HCT116 (cell line): ENCODE measurements around the gene CTIF. TPM values are rescaled to one million over a fixed set of nuclear protein-coding genes. Genes with fewer than 3 reads are reported as not detected.

ENCODE experiments used
- ATAC-seq: fragments of 200-7000 bp; cut with Tn5 transposase; 2 replicates; pipeline ENCODE4 v1.9.1; 2020; ENCODE audit warnings: mild to moderate bottlenecking, moderate library complexity
- BruUV-seq: library from RNA; stranded (reverse); fragments of 400-500 nt; replicated peaks from 2 replicates; lab custom pipeline; 2021; lab: Mats Ljungman, UMichigan
- CTCF ChIA-PET: fragments of 300-600 bp; sonication (Branson Sonifier 250); formaldehyde crosslinking; loops from one replicate; lab custom pipeline; 2021; ENCODE audit warnings: antibody characterized with exemption; lab: Charles Lee
- POLR2A ChIA-PET: fragments of 300-600, 350-600 bp; sonication (Branson Sonifier 250); formaldehyde crosslinking; loops from one replicate; lab custom pipeline; 2021; ENCODE audit warnings: antibody characterized with exemption; lab: Charles Lee
- RAD21 ChIA-PET, 2 experiments: fragments of 300-600 bp; sonication (Branson Sonifier 250); formaldehyde crosslinking; loops; one replicate each; lab custom pipeline; 2023; ENCODE audit warnings: low total read pairs in 2 of 2; ENCODE audit not compliant: uncharacterized antibody in 2 of 2, unreplicated experiment in 2 of 2, low non-redundant PET in 1 of 2; lab: Charles Lee
- DNase-seq: peaks from one replicate; pipeline ENCODE4 v3.0.0-alpha.2; 2010; ENCODE audit warnings: low read depth, low spot score
- H2AFZ ChIP-seq: fragments of 200-600 bp; shearing (Covaris generic), sonication (generic); 2 replicates; pipeline ENCODE4 v1.6.1; 2017; ENCODE audit warnings: low read depth, mixed run types, mixed read lengths, antibody characterized with exemption, low read length; ENCODE audit not compliant: poor library complexity, severe bottlenecking
- H3K27ac ChIP-seq: 2 replicates; pipeline ENCODE4 v1.5.1; 2012; ENCODE audit warnings: low read depth, low read length
- H3K27me3 ChIP-seq: fragments of 200-600 bp; sonication (generic); 2 replicates; pipeline ENCODE4 v1.6.1; 2016; ENCODE audit warnings: mixed run types, low read length, mixed read lengths; ENCODE audit not compliant: insufficient read depth
- H3K36me3 ChIP-seq, 2 experiments: fragments of 200-500 bp in 1 of 2; fragments of 200-600 bp in 1 of 2; sonication (Bioruptor generic) in 1 of 2; sonication (generic) in 1 of 2; 2 replicates each; pipeline versions ENCODE4 v1.5.1 to v1.6.1; 2014 to 2016; ENCODE audit warnings: low read length in 2 of 2, inconsistent platforms in 1 of 2, mixed read lengths in 1 of 2, mixed run types in 1 of 2; ENCODE audit not compliant: insufficient read depth in 2 of 2, control insufficient read depth in 1 of 2
- H3K4me1 ChIP-seq, 2 experiments: fragments of 200-600 bp in 1 of 2; sonication (generic) in 1 of 2; 2 replicates each; pipeline versions ENCODE4 v1.5.1 to v1.6.1; 2012 to 2017; ENCODE audit warnings: low read length in 2 of 2, inconsistent platforms in 1 of 2, mild to moderate bottlenecking in 1 of 2, mixed read lengths in 1 of 2, mixed run types in 1 of 2, moderate library complexity in 1 of 2; ENCODE audit not compliant: insufficient read depth in 2 of 2, control insufficient read depth in 1 of 2
- H3K4me2 ChIP-seq: fragments of 200-600 bp; sonication (generic); 2 replicates; pipeline ENCODE4 v1.6.1; 2017; ENCODE audit warnings: mixed run types, low read length, mixed read lengths
- H3K4me3 ChIP-seq, 2 experiments: fragments of 200-600 bp in 1 of 2; sonication (generic) in 1 of 2; replicated peaks in 1 of 2; 2 replicates each; pipeline ENCODE4 v1.5.1; 2011 to 2016; ENCODE audit warnings: low read length in 2 of 2, control low read depth in 1 of 2, low read depth in 1 of 2, mild to moderate bottlenecking in 1 of 2, mixed read lengths in 1 of 2, mixed run types in 1 of 2
- H3K79me2 ChIP-seq: fragments of 200-600 bp; sonication (generic); 2 replicates; pipeline ENCODE4 v1.6.1; 2017; ENCODE audit warnings: mild to moderate bottlenecking, mixed run types, low read length, moderate library complexity, mixed read lengths; ENCODE audit not compliant: insufficient read depth
- H3K9ac ChIP-seq: fragments of 200-600 bp; sonication (generic); 2 replicates; pipeline ENCODE4 v1.6.1; 2016; ENCODE audit warnings: low read length, mixed read lengths
- H3K9me2 ChIP-seq: fragments of 200-600 bp; sonication (generic), shearing (Covaris generic); 2 replicates; pipeline ENCODE4 v1.6.1; 2017; ENCODE audit warnings: mixed run types, mild to moderate bottlenecking, moderate library complexity; ENCODE audit not compliant: insufficient read depth
- H3K9me3 ChIP-seq, 2 experiments: fragments of 200-500 bp in 1 of 2; fragments of 200-600 bp in 1 of 2; sonication (Bioruptor generic) in 1 of 2; sonication (generic) in 1 of 2; 2 replicates each; pipeline ENCODE4 v1.6.1; 2014 to 2017; ENCODE audit warnings: low read length in 2 of 2, mixed read lengths in 2 of 2, inconsistent platforms in 1 of 2, low read depth in 1 of 2, mild to moderate bottlenecking in 1 of 2, mixed run types in 1 of 2, moderate library complexity in 1 of 2; ENCODE audit not compliant: control insufficient read depth in 1 of 2, insufficient read depth in 1 of 2
- H4K20me1 ChIP-seq: fragments of 200-600 bp; sonication (generic), shearing (Covaris generic); 2 replicates; pipeline ENCODE4 v1.6.1; 2017; ENCODE audit warnings: mixed run types, mild to moderate bottlenecking, moderate library complexity; ENCODE audit not compliant: insufficient read depth
- CBX3 ChIP-seq: IDR thresholded peaks from 2 replicates; pipeline ENCODE4 v1.6.1; 2012; ENCODE audit warnings: low read depth
- CEBPB ChIP-seq: IDR thresholded peaks from 2 replicates; pipeline ENCODE4 v1.6.1; 2012; ENCODE audit warnings: low read depth
- CTCF ChIP-seq, 3 experiments: fragments of 200-600 bp in 1 of 3; sonication (generic) in 1 of 3; IDR thresholded peaks in 2 of 3; conservative IDR thresholded peaks in 1 of 3; 2 replicates each; pipeline ENCODE4 v1.5.1; 2012 to 2017; ENCODE audit warnings: low read depth in 2 of 3, low read length in 2 of 3, antibody characterized with exemption in 1 of 3, borderline replicate concordance in 1 of 3, control low read depth in 1 of 3, mild to moderate bottlenecking in 1 of 3, mixed read lengths in 1 of 3, mixed run types in 1 of 3, moderate library complexity in 1 of 3; ENCODE audit not compliant: insufficient read depth in 1 of 3
- EGR1 ChIP-seq: IDR thresholded peaks from 2 replicates; pipeline ENCODE4 v1.6.1; 2012; ENCODE audit warnings: low read depth
- ELF1 ChIP-seq: IDR thresholded peaks from 2 replicates; pipeline ENCODE4 v1.6.1; 2012; ENCODE audit warnings: low read depth, borderline replicate concordance
- EZH2 ChIP-seq: fragments of 200-600 bp; sonication (generic); IDR thresholded peaks from 2 replicates; pipeline ENCODE4 v1.6.1; 2017; ENCODE audit warnings: antibody characterized with exemption, mixed run types
- EZH2phosphoT487 ChIP-seq: fragments of 200-600 bp; IDR thresholded peaks from 2 replicates; pipeline ENCODE4 v1.6.1; 2018; ENCODE audit warnings: antibody characterized with exemption, borderline replicate concordance
- JUND ChIP-seq: IDR thresholded peaks from 2 replicates; pipeline ENCODE4 v1.6.1; 2012
- MAX ChIP-seq: IDR thresholded peaks from 2 replicates; pipeline ENCODE4 v1.6.1; 2012
- POLR2A ChIP-seq: IDR thresholded peaks from 2 replicates; pipeline ENCODE4 v1.7.0; 2011; ENCODE audit warnings: borderline replicate concordance; ENCODE audit not compliant: insufficient read depth, insufficient read length; ENCODE audit errors: extremely low read depth
- POLR2AphosphoS5 ChIP-seq: IDR thresholded peaks from 2 replicates; pipeline ENCODE4 v1.6.1; 2011; ENCODE audit warnings: mild to moderate bottlenecking, low read depth, low read length, moderate library complexity
- RAD21 ChIP-seq: IDR thresholded peaks from 2 replicates; pipeline ENCODE4 v1.6.1; 2012; ENCODE audit warnings: low read depth, mild to moderate bottlenecking
- SP1 ChIP-seq: IDR thresholded peaks from 2 replicates; pipeline ENCODE4 v1.6.1; 2012; ENCODE audit warnings: low read depth
- TCF7L2 ChIP-seq: IDR thresholded peaks from 2 replicates; pipeline ENCODE4 v1.7.0; 2011; ENCODE audit warnings: borderline replicate concordance, inconsistent platforms; ENCODE audit not compliant: insufficient read depth, insufficient read length; ENCODE audit errors: extremely low read depth
- YY1 ChIP-seq: IDR thresholded peaks from 2 replicates; pipeline ENCODE4 v1.6.1; 2011; ENCODE audit warnings: low read length, low read depth, moderate library complexity, mild to moderate bottlenecking; ENCODE audit not compliant: insufficient replicate concordance; ENCODE audit errors: extremely low read depth
- ZBTB33 ChIP-seq: IDR thresholded peaks from 2 replicates; pipeline ENCODE4 v1.6.1; 2011; ENCODE audit warnings: mild to moderate bottlenecking, low read length, moderate library complexity; ENCODE audit not compliant: insufficient replicate concordance; ENCODE audit errors: extremely low read depth
- ZFX ChIP-seq: fragments of 450-650 bp; IDR thresholded peaks from 2 replicates; pipeline ENCODE4 v1.6.1; 2017
- ZNF274 ChIP-seq: fragments of 200-500 bp; sonication (Bioruptor generic); IDR thresholded peaks from 2 replicates; pipeline ENCODE4 v1.6.1; 2014; ENCODE audit warnings: mild to moderate bottlenecking, low read depth, low read length, inconsistent platforms
- intact Hi-C: fragments of 100-400 bp; cut with micrococcal nuclease; formaldehyde crosslinking; loops from 2 replicates; pipeline ENCODE4 v1.10.0; 2022
- total RNA-seq: library from RNA; stranded (reverse); gene quantifications from one replicate; pipeline ENCODE4 v1.2.1, GENCODE V29; 2021; ENCODE audit not compliant: unreplicated experiment
- TF ChIP-seq, protein P1 (sequence below): IDR thresholded peaks from 2 replicates; pipeline ENCODE4 v1.6.1; 2012; ENCODE audit warnings: low read depth

CTIF gene
- total RNA-seq, 1 experiment from 2014 or later = 19.7 TPM

- ChIA-PET CTCF (no interaction called here), RAD21 (no interaction called here), POLR2A (no interaction called here)
- Histone ChIP-seq H3K9ac (no peak overlapping the region), H2AFZ (no peak overlapping the region), H3K27ac (no peak overlapping the region), H3K79me2 (no peaks in the 10 kb centered on the region), H4K20me1 (no peaks in the 10 kb centered on the region), H3K4me3 (no peak overlapping the region), H3K4me1 (peaks cover 9 to 23% of the 10 kb centered on the region in 2 experiments), H3K36me3 (no peaks in the 10 kb centered on the region), H3K9me3 (peaks cover 0 to 3% of the 10 kb centered on the region in 2 experiments; a peak in 1 of 4 replicates), H3K9me2 (no peaks in the 10 kb centered on the region), H3K4me2 (no peak overlapping the region), H3K27me3 (no peaks in the 10 kb centered on the region)
- intact Hi-C loops = no loop called here
- no TSS peak for BruUV-seq
- DNase-seq = no peak
- no peak for TF ChIP-seq SP1
- TF ChIP-seq CBX3 = no peak
- TF ChIP-seq EZH2phosphoT487 = no peak
- no peak for TF ChIP-seq ZNF274
- no peak for TF ChIP-seq POLR2A
- TF ChIP-seq ZFX = no peak
- no peak for TF ChIP-seq EZH2
- no peak for TF ChIP-seq MAX
- no peak for TF ChIP-seq ZBTB33
- no peak for TF ChIP-seq YY1
- TF ChIP-seq, protein P1, sequence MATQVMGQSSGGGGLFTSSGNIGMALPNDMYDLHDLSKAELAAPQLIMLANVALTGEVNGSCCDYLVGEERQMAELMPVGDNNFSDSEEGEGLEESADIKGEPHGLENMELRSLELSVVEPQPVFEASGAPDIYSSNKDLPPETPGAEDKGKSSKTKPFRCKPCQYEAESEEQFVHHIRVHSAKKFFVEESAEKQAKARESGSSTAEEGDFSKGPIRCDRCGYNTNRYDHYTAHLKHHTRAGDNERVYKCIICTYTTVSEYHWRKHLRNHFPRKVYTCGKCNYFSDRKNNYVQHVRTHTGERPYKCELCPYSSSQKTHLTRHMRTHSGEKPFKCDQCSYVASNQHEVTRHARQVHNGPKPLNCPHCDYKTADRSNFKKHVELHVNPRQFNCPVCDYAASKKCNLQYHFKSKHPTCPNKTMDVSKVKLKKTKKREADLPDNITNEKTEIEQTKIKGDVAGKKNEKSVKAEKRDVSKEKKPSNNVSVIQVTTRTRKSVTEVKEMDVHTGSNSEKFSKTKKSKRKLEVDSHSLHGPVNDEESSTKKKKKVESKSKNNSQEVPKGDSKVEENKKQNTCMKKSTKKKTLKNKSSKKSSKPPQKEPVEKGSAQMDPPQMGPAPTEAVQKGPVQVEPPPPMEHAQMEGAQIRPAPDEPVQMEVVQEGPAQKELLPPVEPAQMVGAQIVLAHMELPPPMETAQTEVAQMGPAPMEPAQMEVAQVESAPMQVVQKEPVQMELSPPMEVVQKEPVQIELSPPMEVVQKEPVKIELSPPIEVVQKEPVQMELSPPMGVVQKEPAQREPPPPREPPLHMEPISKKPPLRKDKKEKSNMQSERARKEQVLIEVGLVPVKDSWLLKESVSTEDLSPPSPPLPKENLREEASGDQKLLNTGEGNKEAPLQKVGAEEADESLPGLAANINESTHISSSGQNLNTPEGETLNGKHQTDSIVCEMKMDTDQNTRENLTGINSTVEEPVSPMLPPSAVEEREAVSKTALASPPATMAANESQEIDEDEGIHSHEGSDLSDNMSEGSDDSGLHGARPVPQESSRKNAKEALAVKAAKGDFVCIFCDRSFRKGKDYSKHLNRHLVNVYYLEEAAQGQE = no peak
- TF ChIP-seq TCF7L2 = no peak
- TF ChIP-seq POLR2AphosphoS5 = no peak
- TF ChIP-seq ELF1 = no peak
- TF ChIP-seq RAD21 = no peak
- TF ChIP-seq CTCF (IDR thresholded peaks at IDR 0.05 in 2 of 3, conservative IDR thresholded peaks at IDR 0.05 in 1 of 3; ENCODE audit: borderline replicate concordance in 1 of 3, insufficient read depth in 1 of 3, low read depth in 2 of 3, low read length in 2 of 3) = no peak
- no peak for TF ChIP-seq EGR1
- TF ChIP-seq JUND = no peak
- no peak for TF ChIP-seq CEBPB
- no peak for ATAC-seq
Observed at GRCh38 chr18:48564139-48564538, 25.3 kb downstream of the CTIF start.
